ENCODE results near the gene FKBP5.

- TF ChIP-seq TP53 (CRISPR knock-in tag; IDR thresholded peaks at IDR 0.05), result no peak
- no peak for TF ChIP-seq MYC (IDR thresholded peaks at IDR 0.05; ENCODE audit: borderline replicate concordance, low read length)
- no peak for TF ChIP-seq JUNB (IDR thresholded peaks at IDR 0.05)
Observed at GRCh38 chr6:35698858-35699257, 10.1 kb upstream of the FKBP5 start.
